Astrocyte (in vitro differentiated cells and primary cell): ENCODE measurements around the gene TM9SF4. TPM values are rescaled to one million over a fixed set of nuclear protein-coding genes. Genes with fewer than 3 reads are reported as not detected.

Source experiments
- DNase-seq: peaks from one replicate; pipeline ENCODE4 v3.0.0-alpha.2; 2010; ENCODE audit warnings: low read depth
- FAIRE-seq: peaks from 2 replicates; lab custom pipeline; 2011; peaks lifted over from hg19 to GRCh38; lab: Jason Lieb, UNC
- H2AFZ ChIP-seq: 2 replicates; pipeline ENCODE4 v1.6.0; 2012; ENCODE audit warnings: low read depth, low read length, inconsistent platforms
- H3K27ac ChIP-seq: 2 replicates; pipeline ENCODE4 v1.5.1; 2011; ENCODE audit warnings: low read depth, low read length, inconsistent platforms
- H3K27me3 ChIP-seq: 2 replicates; pipeline ENCODE4 v1.6.0; 2011; ENCODE audit warnings: low read length, inconsistent platforms; ENCODE audit not compliant: insufficient read depth
- H3K36me3 ChIP-seq: 2 replicates; pipeline ENCODE4 v1.5.1; 2011; ENCODE audit warnings: low read length, inconsistent platforms; ENCODE audit not compliant: insufficient read depth
- H3K4me1 ChIP-seq: 2 replicates; pipeline ENCODE4 v1.5.1; 2011; ENCODE audit warnings: low read length, inconsistent platforms; ENCODE audit not compliant: insufficient read depth
- H3K4me2 ChIP-seq: 2 replicates; pipeline ENCODE4 v1.6.0; 2012; ENCODE audit warnings: low read length, inconsistent platforms
- H3K4me3 ChIP-seq: 2 replicates; pipeline ENCODE4 v1.5.1; 2011; ENCODE audit warnings: low read depth, mild to moderate bottlenecking, low read length, inconsistent platforms; ENCODE audit not compliant: insufficient read depth
- H3K79me2 ChIP-seq: 2 replicates; pipeline ENCODE4 v1.6.0; 2012; ENCODE audit warnings: mild to moderate bottlenecking, low read length, inconsistent platforms; ENCODE audit not compliant: insufficient read depth
- H3K9ac ChIP-seq: 2 replicates; pipeline ENCODE4 v1.6.0; 2012; ENCODE audit warnings: mild to moderate bottlenecking, low read length, inconsistent platforms
- H3K9me3 ChIP-seq: 2 replicates; pipeline ENCODE4 v1.5.1; 2012; ENCODE audit warnings: low read depth, mild to moderate bottlenecking, low read length, inconsistent platforms; ENCODE audit not compliant: insufficient read depth
- H4K20me1 ChIP-seq: 2 replicates; pipeline ENCODE4 v1.6.0; 2012; ENCODE audit warnings: low read length, inconsistent platforms; ENCODE audit not compliant: insufficient read depth
- H3K27ac Mint-ChIP-seq: one replicate; pipeline ENCODE4 v1.8.0; 2021; ENCODE audit warnings: mild to moderate bottlenecking, mixed read lengths; ENCODE audit not compliant: unreplicated experiment
- H3K27me3 Mint-ChIP-seq: one replicate; pipeline ENCODE4 v1.8.0; 2021; ENCODE audit warnings: low read depth, mixed read lengths; ENCODE audit not compliant: unreplicated experiment
- H3K36me3 Mint-ChIP-seq: one replicate; pipeline ENCODE4 v1.8.0; 2021; ENCODE audit warnings: low read depth, mixed read lengths; ENCODE audit not compliant: unreplicated experiment
- H3K4me1 Mint-ChIP-seq: one replicate; pipeline ENCODE4 v1.8.0; 2021; ENCODE audit warnings: low read depth, mixed read lengths; ENCODE audit not compliant: unreplicated experiment
- H3K4me3 Mint-ChIP-seq: one replicate; pipeline ENCODE4 v1.8.0; 2021; ENCODE audit warnings: mild to moderate bottlenecking, moderate library complexity, mixed read lengths; ENCODE audit not compliant: unreplicated experiment
- H3K9me3 Mint-ChIP-seq: one replicate; pipeline ENCODE4 v1.8.0; 2021; ENCODE audit warnings: mild to moderate bottlenecking, mixed read lengths; ENCODE audit not compliant: unreplicated experiment
- CTCF ChIP-seq: IDR thresholded peaks from 2 replicates; pipeline ENCODE4 v1.5.1; 2011; ENCODE audit warnings: low read depth, mild to moderate bottlenecking, inconsistent platforms, low read length, moderate library complexity; ENCODE audit not compliant: insufficient read depth
- EZH2 ChIP-seq: IDR thresholded peaks from 2 replicates; pipeline ENCODE4 v1.6.1; 2012; ENCODE audit warnings: mild to moderate bottlenecking, low read length, inconsistent platforms; ENCODE audit not compliant: insufficient read depth
- total RNA-seq: library from RNA; stranded (reverse); gene quantifications from 2 replicates; pipeline ENCODE4 v1.2.1, GENCODE V29; 2021

Gene TM9SF4
- total RNA-seq, 1 donor from 2014 or later: 64.0 TPM

DNA sequence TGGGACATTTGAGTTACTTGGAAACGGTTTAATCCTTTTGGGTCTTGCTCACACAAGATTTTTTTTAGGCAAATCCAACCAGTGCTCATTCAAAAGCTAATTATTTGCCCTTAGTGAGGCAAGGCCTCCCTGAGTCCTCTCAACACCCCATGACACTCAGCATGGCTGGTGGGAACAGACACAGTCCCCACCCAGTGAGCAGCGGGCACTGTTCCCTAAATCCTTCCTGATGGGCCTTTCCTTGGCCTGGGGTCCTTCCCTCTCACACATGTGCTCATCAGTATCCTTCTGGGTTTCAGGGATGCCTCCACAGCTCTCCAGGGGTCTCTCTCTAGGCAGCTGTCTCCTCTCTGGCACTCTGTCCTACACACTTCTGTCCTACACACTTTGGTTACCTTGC, 70.0 kb downstream of the TM9SF4 start:
- H3K9me3 ChIP-seq: peaks cover 4% of the 10 kb centered on the region
- no peaks in the 10 kb centered on the region for H3K79me2 ChIP-seq
- no peaks in the 10 kb centered on the region for H3K4me1 ChIP-seq
- no peak for TF ChIP-seq EZH2
- no peak for TF ChIP-seq CTCF
- no peak overlapping the region for H3K9ac ChIP-seq
- no peak overlapping the region for H3K27ac Mint-ChIP-seq
- FAIRE-seq: no peak
- H3K4me3 ChIP-seq: no peak overlapping the region
- no peaks in the 10 kb centered on the region for H4K20me1 ChIP-seq
- H3K4me1 Mint-ChIP-seq: no peaks in the 10 kb centered on the region
- no peak for DNase-seq
- H3K27me3 Mint-ChIP-seq: no peaks in the 10 kb centered on the region
- peaks cover 3% of the 10 kb centered on the region for H3K36me3 Mint-ChIP-seq
- no peak overlapping the region for H2AFZ ChIP-seq
- no peaks in the 10 kb centered on the region for H3K36me3 ChIP-seq
- H3K27me3 ChIP-seq: no peaks in the 10 kb centered on the region
- no peak overlapping the region for H3K4me2 ChIP-seq
- no peak overlapping the region for H3K27ac ChIP-seq
- no peak overlapping the region for H3K4me3 Mint-ChIP-seq
- peaks cover 4% of the 10 kb centered on the region for H3K9me3 Mint-ChIP-seq

GRCh38 chr20:32179934-32180333, 70.4 kb downstream of the TM9SF4 start:
- Histone ChIP-seq H3K4me1 (no peaks in the 10 kb centered on the region), H3K4me2 (no peak overlapping the region), H3K9ac (no peak overlapping the region), H4K20me1 (no peaks in the 10 kb centered on the region), H3K79me2 (no peaks in the 10 kb centered on the region), H3K36me3 (no peaks in the 10 kb centered on the region), H3K4me3 (no peak overlapping the region), H2AFZ (no peak overlapping the region), H3K9me3 (peaks cover 4% of the 10 kb centered on the region), H3K27me3 (no peaks in the 10 kb centered on the region), H3K27ac (no peak overlapping the region)
- DNase-seq: no peak
- no peaks in the 10 kb centered on the region for H3K27me3 Mint-ChIP-seq
- no peak for FAIRE-seq
- H3K9me3 Mint-ChIP-seq: peaks cover 4% of the 10 kb centered on the region
- no peak overlapping the region for H3K27ac Mint-ChIP-seq
- H3K4me1 Mint-ChIP-seq: no peaks in the 10 kb centered on the region
- no peak overlapping the region for H3K4me3 Mint-ChIP-seq
- TF ChIP-seq EZH2 (no peak), CTCF (no peak)
- H3K36me3 Mint-ChIP-seq: peaks cover 3% of the 10 kb centered on the region

DNA sequence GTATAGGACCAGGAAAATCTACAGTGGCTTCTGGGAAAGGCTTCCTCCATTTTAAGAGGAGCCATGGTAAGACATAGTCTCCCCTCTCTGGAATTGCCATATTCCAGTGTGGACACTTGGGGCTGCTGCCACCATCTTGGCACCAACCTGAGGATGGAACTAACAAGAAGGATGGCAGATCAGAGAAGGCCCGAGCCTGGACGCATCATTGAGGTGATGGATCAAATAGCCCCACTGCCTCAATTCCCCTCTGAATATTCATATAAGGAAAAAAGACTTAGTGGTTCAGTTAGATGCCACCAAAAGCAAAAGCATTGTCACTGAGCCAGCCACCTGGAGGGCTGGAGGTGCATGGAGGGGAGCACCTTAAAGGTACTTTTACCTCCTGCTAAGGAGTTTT, 72.1 kb downstream of the TM9SF4 start:
- Mint-ChIP-seq H3K27me3 (no peaks in the 10 kb centered on the region), H3K36me3 (peaks cover 3% of the 10 kb centered on the region), H3K27ac (no peak overlapping the region), H3K4me3 (no peak overlapping the region), H3K9me3 (peaks cover 4% of the 10 kb centered on the region), H3K4me1 (no peaks in the 10 kb centered on the region)
- Histone ChIP-seq H4K20me1 (no peaks in the 10 kb centered on the region), H3K36me3 (no peaks in the 10 kb centered on the region), H3K4me1 (no peaks in the 10 kb centered on the region), H3K4me3 (no peak overlapping the region), H3K27ac (no peak overlapping the region), H3K9me3 (peaks cover 4% of the 10 kb centered on the region), H3K9ac (no peak overlapping the region), H3K27me3 (no peaks in the 10 kb centered on the region), H3K79me2 (no peaks in the 10 kb centered on the region), H2AFZ (no peak overlapping the region), H3K4me2 (no peak overlapping the region)
- DNase-seq: no peak
- FAIRE-seq: no peak
- no peak for TF ChIP-seq CTCF
